ENCODE measurements around the gene GSE1.

DNA sequence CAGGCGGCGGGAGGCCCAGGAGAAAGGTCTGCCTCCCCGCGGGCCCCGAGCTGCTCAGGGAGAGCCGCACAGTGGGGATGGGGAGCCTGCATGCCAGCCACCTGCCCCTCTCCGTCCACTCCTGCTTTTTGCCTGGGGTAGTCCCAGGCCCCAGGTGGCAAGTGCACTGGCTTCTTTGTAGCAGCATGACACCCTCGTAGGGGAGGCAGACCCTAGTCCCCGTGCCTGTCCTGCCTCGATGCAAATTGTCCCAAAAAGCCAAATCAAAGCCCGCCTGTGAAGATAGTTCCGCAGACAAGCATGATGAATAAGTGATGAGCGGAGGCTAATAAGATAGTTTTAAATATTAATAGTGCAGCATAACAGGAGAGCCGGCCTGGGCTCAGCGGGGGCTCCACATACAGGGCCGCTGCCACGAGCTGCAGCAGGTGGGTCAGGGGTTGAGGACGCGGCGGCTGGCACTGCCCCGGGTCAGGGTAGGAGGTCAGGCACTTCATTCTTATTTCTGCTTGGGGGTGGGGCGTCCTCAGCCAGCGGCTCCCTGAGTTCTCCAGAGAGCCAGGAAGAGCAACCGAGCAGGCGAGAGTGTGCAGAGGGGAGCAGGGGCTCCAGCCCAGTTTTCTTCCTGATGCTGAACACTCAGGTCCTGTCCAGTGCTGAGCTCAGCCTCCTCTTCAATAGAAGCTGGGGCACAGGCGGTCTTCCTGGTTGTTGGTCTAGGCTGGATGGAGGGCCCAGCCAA, 48.8 kb downstream of the GSE1 start:
- TF ChIP-seq, protein P1, sequence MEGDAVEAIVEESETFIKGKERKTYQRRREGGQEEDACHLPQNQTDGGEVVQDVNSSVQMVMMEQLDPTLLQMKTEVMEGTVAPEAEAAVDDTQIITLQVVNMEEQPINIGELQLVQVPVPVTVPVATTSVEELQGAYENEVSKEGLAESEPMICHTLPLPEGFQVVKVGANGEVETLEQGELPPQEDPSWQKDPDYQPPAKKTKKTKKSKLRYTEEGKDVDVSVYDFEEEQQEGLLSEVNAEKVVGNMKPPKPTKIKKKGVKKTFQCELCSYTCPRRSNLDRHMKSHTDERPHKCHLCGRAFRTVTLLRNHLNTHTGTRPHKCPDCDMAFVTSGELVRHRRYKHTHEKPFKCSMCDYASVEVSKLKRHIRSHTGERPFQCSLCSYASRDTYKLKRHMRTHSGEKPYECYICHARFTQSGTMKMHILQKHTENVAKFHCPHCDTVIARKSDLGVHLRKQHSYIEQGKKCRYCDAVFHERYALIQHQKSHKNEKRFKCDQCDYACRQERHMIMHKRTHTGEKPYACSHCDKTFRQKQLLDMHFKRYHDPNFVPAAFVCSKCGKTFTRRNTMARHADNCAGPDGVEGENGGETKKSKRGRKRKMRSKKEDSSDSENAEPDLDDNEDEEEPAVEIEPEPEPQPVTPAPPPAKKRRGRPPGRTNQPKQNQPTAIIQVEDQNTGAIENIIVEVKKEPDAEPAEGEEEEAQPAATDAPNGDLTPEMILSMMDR (IDR thresholded peaks at IDR 0.05), result no peak
- no peak for TF ChIP-seq POLR2A (IDR thresholded peaks at IDR 0.05)
- no peak for TF ChIP-seq EP300 (IDR thresholded peaks at IDR 0.05)
